ENCODE data around the gene RPL38.

Gene RPL38

DNA sequence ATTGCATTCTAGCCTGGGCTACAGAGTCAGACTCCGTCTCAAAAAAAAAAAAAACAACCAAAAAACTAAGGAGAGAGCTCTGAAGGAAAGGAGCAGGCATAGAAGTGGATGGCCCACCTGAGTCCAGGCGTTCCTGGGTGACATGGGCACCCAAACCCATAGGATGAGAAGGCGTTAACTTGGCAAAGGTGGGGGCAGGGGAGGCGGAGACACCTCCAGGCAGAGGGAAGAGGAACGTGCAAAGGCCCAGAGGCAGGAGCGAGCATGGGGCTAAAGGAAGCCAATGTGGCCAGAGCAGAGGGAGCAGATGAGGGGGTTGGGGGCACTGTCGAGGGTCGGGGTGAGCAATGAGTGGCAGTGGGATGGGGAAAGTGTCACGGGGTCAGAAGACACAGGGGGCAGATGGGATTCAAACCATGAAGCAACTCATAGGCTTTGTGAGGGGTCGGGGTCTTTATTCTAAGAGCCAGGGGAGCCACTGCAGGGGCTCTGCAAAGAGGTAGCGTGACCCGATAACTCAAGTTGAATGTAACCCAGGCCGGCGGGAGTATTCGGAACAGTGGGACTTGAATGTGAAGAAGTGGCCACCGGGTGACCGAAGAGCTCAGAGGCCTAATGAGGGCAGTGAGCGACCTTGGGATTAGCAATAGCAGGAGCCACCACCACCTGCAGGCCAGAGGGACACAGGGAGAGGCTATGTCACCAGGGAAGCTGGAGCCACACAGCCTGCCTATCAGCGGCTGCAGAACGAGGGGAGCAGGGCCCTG is 21.7 kb downstream of the RPL38 start:
- no peak overlapping the region for H3K4me3 ChIP-seq (ENCODE audit: low read length)
- TF ChIP-seq CTCF (IDR thresholded peaks at IDR 0.05; ENCODE audit: insufficient read depth, low read depth, low read length, missing control alignments) = no peak
- no peak for DNase-seq (ENCODE audit: low read depth)

DNA sequence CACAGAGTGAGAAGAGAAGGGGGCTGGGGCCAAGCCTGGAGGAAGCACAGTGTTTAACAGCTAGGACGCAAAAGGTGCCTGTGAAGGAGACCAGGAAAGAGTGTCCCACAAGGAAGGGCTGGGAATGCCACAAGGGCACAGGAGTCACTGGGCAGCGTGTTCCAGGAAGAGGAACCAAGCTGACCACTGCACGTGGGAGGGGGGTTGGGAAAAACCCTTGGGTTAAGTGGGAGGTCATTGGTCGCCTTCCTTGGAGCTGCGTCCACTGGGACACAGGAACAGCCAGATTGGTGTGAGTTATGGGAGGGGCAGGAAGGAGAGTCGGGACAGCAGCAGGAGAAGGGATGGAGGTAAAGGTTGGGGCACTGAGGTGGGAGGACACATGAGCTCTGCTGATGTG is 22.8 kb downstream of the RPL38 start:
- H3K4me3 ChIP-seq (ENCODE audit: low read length) = no peak overlapping the region
- no peak for TF ChIP-seq CTCF (IDR thresholded peaks at IDR 0.05; ENCODE audit: insufficient read depth, low read depth, low read length, missing control alignments)

GRCh38 chr17:74227271-74228080 is 24.0 kb downstream of the RPL38 start:
- no peak for DNase-seq (ENCODE audit: low read depth)
- no peak for TF ChIP-seq CTCF (IDR thresholded peaks at IDR 0.05; ENCODE audit: insufficient read depth, low read depth, low read length, missing control alignments)
- H3K4me3 ChIP-seq (ENCODE audit: low read length) = no peak overlapping the region

More for the DNA sequence above, 22.8 kb downstream of the RPL38 start:
- DNase-seq (ENCODE audit: low read depth) = no peak

GRCh38 chr17:74228306-74228978 is 25.0 kb downstream of the RPL38 start:
- no peak overlapping the region for H3K4me3 ChIP-seq (ENCODE audit: low read length)
- no peak for DNase-seq (ENCODE audit: low read depth)
- TF ChIP-seq CTCF (IDR thresholded peaks at IDR 0.05; ENCODE audit: insufficient read depth, low read depth, low read length, missing control alignments) = no peak

DNA sequence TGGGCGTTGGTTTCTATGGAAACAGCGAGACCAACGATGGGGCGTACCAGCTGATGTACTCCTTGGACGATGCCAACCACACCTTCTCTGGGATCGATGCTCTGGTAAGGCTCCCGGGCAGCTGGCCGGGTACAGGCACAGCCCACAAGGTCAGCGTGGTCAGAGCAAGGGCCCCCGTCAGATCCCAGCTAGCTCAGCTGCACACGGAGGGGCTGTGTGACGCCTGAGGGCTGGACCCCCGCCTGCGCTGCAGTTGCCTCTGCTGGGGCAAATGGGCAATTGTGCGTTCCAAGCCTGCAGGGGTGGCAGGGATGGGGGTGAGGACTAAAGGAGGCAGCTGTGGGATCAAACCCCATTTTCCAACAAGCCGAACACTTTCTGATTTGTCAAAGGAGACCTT is 27.4 kb downstream of the RPL38 start:
- no peak for DNase-seq (ENCODE audit: low read depth)
- no peak for TF ChIP-seq CTCF (IDR thresholded peaks at IDR 0.05; ENCODE audit: insufficient read depth, low read depth, low read length, missing control alignments)
- no peak overlapping the region for H3K4me3 ChIP-seq (ENCODE audit: low read length)

- no peak for DNase-seq (ENCODE audit: low read depth)
- no peak overlapping the region for H3K4me3 ChIP-seq (ENCODE audit: low read length)
- no peak for TF ChIP-seq CTCF (IDR thresholded peaks at IDR 0.05; ENCODE audit: insufficient read depth, low read depth, low read length, missing control alignments)
Measured at GRCh38 chr17:74231928-74232907, 28.7 kb downstream of the RPL38 start.

Data from epithelial cell of esophagus (primary cell).